ENCODE results near the gene GGPS1.
"Not testable (repeated sequence)": the region's sequence is repeated elsewhere in the genome, so short reads cannot be mapped to it uniquely, and the experiment has no call there.

DNA sequence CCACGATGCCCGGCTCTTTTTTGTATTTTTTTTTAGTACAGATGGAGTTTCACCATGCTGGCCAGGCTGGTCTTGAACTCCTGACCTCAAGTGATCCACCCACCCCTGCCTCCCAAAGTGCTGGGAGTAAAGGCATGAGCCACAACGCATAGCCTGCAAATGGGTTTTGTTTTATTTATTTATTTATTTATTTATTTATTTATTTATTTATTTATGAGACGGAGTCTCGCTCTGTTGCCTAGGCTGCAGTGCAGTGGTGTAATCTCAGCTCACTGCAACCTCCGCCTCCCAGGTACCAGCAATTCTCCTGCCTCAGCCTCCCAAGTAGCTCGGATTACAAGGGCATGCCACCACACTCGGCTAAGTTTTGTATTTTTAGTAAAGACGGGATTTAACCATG, 35.8 kb downstream of the GGPS1 start:
- TF ChIP-seq, protein P1, sequence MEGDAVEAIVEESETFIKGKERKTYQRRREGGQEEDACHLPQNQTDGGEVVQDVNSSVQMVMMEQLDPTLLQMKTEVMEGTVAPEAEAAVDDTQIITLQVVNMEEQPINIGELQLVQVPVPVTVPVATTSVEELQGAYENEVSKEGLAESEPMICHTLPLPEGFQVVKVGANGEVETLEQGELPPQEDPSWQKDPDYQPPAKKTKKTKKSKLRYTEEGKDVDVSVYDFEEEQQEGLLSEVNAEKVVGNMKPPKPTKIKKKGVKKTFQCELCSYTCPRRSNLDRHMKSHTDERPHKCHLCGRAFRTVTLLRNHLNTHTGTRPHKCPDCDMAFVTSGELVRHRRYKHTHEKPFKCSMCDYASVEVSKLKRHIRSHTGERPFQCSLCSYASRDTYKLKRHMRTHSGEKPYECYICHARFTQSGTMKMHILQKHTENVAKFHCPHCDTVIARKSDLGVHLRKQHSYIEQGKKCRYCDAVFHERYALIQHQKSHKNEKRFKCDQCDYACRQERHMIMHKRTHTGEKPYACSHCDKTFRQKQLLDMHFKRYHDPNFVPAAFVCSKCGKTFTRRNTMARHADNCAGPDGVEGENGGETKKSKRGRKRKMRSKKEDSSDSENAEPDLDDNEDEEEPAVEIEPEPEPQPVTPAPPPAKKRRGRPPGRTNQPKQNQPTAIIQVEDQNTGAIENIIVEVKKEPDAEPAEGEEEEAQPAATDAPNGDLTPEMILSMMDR (IDR thresholded peaks at IDR 0.05) = not testable (repeated sequence)
- not testable (repeated sequence) for TF ChIP-seq ZFX (IDR thresholded peaks at IDR 0.05; ENCODE audit: borderline replicate concordance)
